BE2C (cell line): Measurements from ENCODE around the gene TMEM184A.

ENCODE experiments used
- DNase-seq: peaks from one replicate; pipeline ENCODE4 v3.0.0-alpha.2; 2020
- H3K27me3 ChIP-seq: fragments of 250-450 bp; sonication (Bioruptor Pico); 2 replicates; pipeline ENCODE4 v1.5.1; 2020; ENCODE audit warnings: mild to moderate bottlenecking
- H3K36me3 ChIP-seq: fragments of 250-450 bp; sonication (Bioruptor Pico); 2 replicates; pipeline ENCODE4 v1.5.1; 2020; ENCODE audit warnings: mild to moderate bottlenecking
- H3K4me1 ChIP-seq: fragments of 250-450 bp; sonication (Bioruptor Pico); 2 replicates; pipeline ENCODE4 v1.5.1; 2020
- H3K4me3 ChIP-seq: 2 replicates; pipeline ENCODE4 v1.5.1; 2011; ENCODE audit warnings: low read depth, low read length
- H3K9me3 ChIP-seq: fragments of 250-450 bp; sonication (Bioruptor Pico); 2 replicates; pipeline ENCODE4 v1.5.1; 2020
- CTCF ChIP-seq: IDR thresholded peaks from 2 replicates; pipeline ENCODE4 v1.5.1; 2012; ENCODE audit warnings: mild to moderate bottlenecking, low read depth, low read length

TMEM184A gene

DNA sequence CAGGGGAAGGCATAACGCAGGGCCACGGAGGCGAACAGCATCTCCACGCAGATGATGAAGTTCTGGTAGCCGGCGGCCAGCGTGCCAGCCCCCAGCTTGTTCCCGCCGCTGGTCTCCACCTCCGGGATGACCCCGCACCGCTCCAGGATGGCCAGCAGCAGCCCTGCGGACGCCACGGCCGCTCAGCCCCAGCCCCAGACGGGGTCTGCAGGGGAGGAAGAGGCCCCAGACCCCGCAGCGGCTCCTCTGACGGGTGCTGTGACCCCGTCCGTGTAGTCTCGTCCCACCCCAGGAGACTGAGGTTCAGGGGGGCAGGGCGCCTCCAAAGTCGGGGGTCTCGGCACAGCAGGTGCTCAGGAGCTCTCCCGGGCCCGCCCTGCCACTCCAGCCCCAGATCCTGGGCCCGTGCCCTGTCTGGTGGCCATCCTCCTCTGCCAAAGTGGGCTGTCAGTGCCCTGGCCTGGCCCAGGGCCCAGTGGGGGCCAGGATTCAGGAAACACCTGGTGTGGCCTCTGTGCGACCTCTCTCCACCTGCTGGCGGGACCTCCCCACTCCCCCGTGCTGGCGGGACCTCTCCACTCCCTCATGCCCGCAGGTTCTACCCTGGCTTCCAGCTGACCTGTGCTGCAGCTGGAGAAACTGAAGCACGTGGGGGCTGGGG is 8.1 kb downstream of the TMEM184A start:
- Histone ChIP-seq H3K27me3 (peaks cover 4% of the 10 kb centered on the region; the same call in 1 of the 2 replicates), H3K9me3 (no peaks in the 10 kb centered on the region), H3K4me3 (no peak overlapping the region), H3K36me3 (no peaks in the 10 kb centered on the region), H3K4me1 (peaks cover 9% of the 10 kb centered on the region)
- DNase-seq, result peak; percentile 16
- no peak for TF ChIP-seq CTCF

DNA sequence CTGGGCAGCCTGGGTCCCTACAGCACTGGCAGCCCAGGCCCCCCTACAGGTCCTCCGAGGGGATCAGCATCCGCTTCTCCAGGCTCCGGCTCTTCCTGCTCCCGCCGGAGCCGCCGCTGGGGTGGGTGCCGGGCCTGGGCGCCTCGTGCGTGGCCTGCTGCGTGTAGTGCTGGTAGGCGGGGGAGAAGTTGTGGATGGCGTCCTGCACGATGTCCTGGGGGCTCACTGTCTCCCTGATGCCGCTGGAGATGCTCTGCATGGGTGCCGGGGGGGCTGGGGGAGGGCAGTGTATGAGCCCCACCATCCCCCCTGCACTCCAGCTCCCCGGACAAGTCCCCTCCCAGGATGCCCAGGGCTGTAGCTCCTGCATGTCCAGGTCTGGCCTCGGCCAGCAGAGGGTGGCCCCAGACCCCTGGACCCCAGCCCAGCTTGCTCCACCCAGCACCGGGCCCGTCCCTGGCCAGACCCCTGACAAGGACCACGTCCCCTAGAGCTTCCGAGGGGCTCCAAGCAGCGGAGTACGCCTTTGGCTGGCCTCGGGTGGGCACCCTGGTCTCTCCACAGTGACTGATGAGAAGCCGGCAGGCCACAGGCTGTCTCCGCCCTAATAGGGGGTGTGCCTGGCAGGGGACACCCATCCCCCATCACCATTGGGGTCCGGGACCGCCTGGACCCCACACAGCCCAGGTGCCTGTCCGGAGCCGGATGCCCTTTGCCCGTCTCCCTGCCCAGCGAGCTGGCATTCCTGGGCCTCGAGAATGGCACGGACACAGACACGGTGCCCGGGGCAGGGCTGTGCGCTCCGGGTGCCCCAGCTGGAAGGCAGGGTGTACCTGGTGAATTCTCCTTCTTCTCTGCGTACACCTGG is 8.9 kb downstream of the TMEM184A start:
- Histone ChIP-seq H3K4me3 (no peak overlapping the region), H3K9me3 (no peaks in the 10 kb centered on the region), H3K27me3 (peaks cover 4% of the 10 kb centered on the region; the same call in 1 of the 2 replicates), H3K4me1 (peaks cover 11% of the 10 kb centered on the region), H3K36me3 (no peaks in the 10 kb centered on the region)
- peak; percentile 9 for DNase-seq
- no peak for TF ChIP-seq CTCF

- Histone ChIP-seq H3K27me3 (peaks cover 4% of the 10 kb centered on the region; the same call in 1 of the 2 replicates), H3K36me3 (no peaks in the 10 kb centered on the region), H3K4me1 (peaks cover 11% of the 10 kb centered on the region), H3K4me3 (no peak overlapping the region), H3K9me3 (no peaks in the 10 kb centered on the region)
- no peak for DNase-seq
- no peak for TF ChIP-seq CTCF
These were observed 9.6 kb downstream of the TMEM184A start for GRCh38 chr7:1546274-1546908.

- no peak for TF ChIP-seq CTCF
- peaks cover 11% of the 10 kb centered on the region for H3K4me1 ChIP-seq
- H3K4me3 ChIP-seq, result no peak overlapping the region
- no peaks in the 10 kb centered on the region for H3K36me3 ChIP-seq
- no peak for DNase-seq
- no peaks in the 10 kb centered on the region for H3K9me3 ChIP-seq
- H3K27me3 ChIP-seq, result peaks cover 9% of the 10 kb centered on the region; the same call in 1 of the 2 replicates
These were observed 10.4 kb downstream of the TMEM184A start for GRCh38 chr7:1545417-1546246.

DNA sequence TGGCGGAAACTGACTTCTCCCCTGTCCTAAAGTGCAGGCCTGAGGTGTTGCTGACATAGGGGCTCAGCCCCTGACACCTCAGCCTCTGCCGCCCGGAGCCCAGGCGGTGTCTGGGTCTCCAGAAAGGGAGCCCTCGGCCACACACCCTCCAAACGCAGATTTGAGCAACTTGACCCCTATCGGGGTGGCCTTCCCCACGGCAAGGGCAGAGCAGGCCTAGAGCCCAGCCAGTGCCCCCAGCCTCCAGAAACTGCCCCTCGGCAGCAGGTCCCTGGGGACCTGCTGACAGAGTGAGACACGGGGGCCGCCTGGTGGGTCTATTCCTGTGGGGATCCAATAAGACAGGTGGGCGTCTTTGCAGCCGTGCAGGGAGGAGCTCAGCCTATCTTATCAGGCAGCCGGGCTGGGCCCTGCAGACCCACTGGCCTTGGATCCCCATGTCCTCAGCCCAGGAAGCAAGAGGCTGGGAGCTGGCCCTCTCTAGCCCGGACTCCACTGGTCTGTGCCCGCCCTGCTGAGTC is 11.0 kb downstream of the TMEM184A start:
- Histone ChIP-seq H3K4me1 (peaks cover 11% of the 10 kb centered on the region), H3K27me3 (peaks cover 9% of the 10 kb centered on the region; the same call in 1 of the 2 replicates), H3K9me3 (no peaks in the 10 kb centered on the region), H3K36me3 (no peaks in the 10 kb centered on the region), H3K4me3 (no peak overlapping the region)
- no peak for TF ChIP-seq CTCF
- no peak for DNase-seq
